Thymus (tissue), 11 donors: ENCODE measurements around the gene CLIC4. TPM values are rescaled to one million over a fixed set of nuclear protein-coding genes. Genes with fewer than 3 reads are reported as not detected.

ENCODE experiments used
- DNase-seq, 9 donors: peaks; one replicate each; pipeline ENCODE4 v3.0.0-alpha.2; 2013; ENCODE audit warnings: low spot score in 9 of 9, low read depth in 6 of 9, missing footprints in 1 of 9
- H3K27ac ChIP-seq, 2 donors: one replicate each; pipeline ENCODE4 v1.5.1; 2013; ENCODE audit warnings: control low read depth in 1 of 2, low read depth in 1 of 2, low read length in 1 of 2, mild to moderate bottlenecking in 1 of 2, moderate library complexity in 1 of 2
- H3K27me3 ChIP-seq, 2 donors: one replicate each; pipeline ENCODE4 v1.5.1; 2013; ENCODE audit warnings: low read length in 1 of 2; ENCODE audit not compliant: control insufficient read depth in 2 of 2, insufficient read depth in 1 of 2
- H3K36me3 ChIP-seq, 2 donors: one replicate each; pipeline ENCODE4 v1.5.1; 2013; ENCODE audit warnings: low read length in 1 of 2, mild to moderate bottlenecking in 1 of 2, moderate library complexity in 1 of 2; ENCODE audit not compliant: control insufficient read depth in 2 of 2, insufficient read depth in 2 of 2
- H3K4me1 ChIP-seq, 2 donors: one replicate each; pipeline ENCODE4 v1.5.1; 2013; ENCODE audit warnings: low read length in 2 of 2; ENCODE audit not compliant: control insufficient read depth in 2 of 2, insufficient read depth in 2 of 2
- H3K4me3 ChIP-seq, 2 donors: one replicate each; pipeline ENCODE4 v1.5.1; 2013; ENCODE audit warnings: low read length in 2 of 2, control low read depth in 1 of 2, mild to moderate bottlenecking in 1 of 2
- H3K9me3 ChIP-seq, 2 donors: one replicate each; pipeline ENCODE4 v1.5.1; 2013; ENCODE audit warnings: low read length in 1 of 2, mild to moderate bottlenecking in 1 of 2; ENCODE audit not compliant: control insufficient read depth in 2 of 2, insufficient read depth in 1 of 2
- WGBS: extraction: QIAGEN DNeasy Blood & Tissue Kit; methylation state at CpG from one replicate; pipeline ENCODE4 v1.1.7; 2013; 5-methylcytosine and 5-hydroxymethylcytosine counted together
- polyA plus RNA-seq: library from polyadenylated mRNA; stranded (reverse); fragments of 200-250 nt; gene quantifications from one replicate; pipeline ENCODE4 v1.2.3, GENCODE V29; 2013
- total RNA-seq: library from RNA; stranded (reverse); fragments of 120-200 nt; gene quantifications from one replicate; pipeline ENCODE4 v1.2.4, GENCODE V29; 2013
- donor health status: healthy.

CLIC4 gene
- total and polyA plus RNA-seq, 2 donors, result 29.9 to 96.5 TPM

GRCh38 chr1:24865168-24865567, 119.9 kb downstream of the CLIC4 start:
- no peak for DNase-seq

DNA sequence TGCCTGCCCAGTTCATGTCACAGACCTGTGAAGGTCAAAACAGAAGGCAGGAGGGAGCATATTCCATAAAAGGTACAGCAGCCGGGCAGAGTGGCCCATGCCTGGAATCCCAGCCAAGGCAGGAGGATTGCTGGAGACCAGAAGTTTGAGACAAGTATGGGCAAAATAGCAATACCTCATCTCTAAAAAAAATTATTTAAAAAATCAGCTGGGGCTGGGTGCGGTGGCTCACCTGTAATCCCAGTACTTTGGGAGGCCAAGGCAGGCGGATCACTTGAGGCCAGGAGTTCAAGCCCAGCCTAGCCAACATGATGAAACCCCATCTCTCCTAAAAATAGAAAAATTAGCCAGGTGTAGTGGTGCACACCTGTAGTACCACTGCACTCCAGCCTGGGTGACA, 120.3 kb downstream of the CLIC4 start:
- 92% methylated on average over 3 of the region's 3 CpGs for WGBS
- Histone ChIP-seq H3K27me3 (no peaks in the 10 kb centered on the region), H3K4me3 (no peak overlapping the region)

More at GRCh38 chr1:24865168-24865567, 119.9 kb downstream of the CLIC4 start:
- Histone ChIP-seq H3K4me1 (no peaks in the 10 kb centered on the region), H3K36me3 (no peaks in the 10 kb centered on the region), H3K9me3 (no peaks in the 10 kb centered on the region), H3K27ac (no peak overlapping the region), H3K4me3 (no peak overlapping the region), H3K27me3 (no peaks in the 10 kb centered on the region)
- WGBS, result 96% methylated on average over 7 of the region's 7 CpGs

DNA sequence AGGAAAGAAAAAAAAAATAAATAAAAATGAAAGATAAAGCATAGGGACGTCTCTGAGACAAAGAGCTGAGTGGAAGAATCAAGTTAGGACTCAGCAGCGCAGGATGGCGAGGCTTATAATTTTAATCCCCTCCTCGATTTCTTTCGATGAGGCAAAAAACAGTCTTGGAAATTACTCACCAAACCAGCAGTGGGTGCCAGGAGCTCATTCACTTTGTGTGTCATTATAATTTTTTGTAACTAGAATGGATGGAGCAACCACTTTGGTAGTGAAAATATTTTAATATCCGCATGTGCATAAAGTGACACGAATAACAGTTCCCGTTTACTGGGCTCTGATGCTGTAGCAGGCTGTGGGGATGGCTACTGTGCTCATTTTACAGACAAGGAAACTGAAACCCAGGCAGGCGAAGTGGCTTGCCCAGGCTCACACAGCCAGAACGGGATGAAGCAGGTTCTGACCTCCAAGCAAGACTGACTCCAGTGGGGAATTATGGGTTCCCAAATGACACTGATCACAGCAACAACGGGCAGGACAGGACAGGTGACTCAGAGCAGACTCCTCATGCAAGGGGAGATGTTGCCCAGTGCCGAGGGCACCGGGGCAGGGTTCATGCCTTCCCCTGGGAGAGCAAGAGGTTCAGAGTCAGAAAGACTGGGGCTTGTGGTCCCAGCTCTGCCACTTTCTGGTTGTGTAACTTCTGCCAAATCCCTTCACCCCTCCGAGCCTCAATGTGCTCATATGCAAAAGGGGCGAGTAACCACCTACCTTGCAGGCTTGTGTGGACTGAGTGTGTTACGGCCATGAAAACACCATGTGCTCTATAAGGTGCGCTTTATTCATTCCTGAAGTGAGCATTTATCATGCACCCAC, 121.2 kb downstream of the CLIC4 start:
- Histone ChIP-seq H3K27ac (no peak overlapping the region), H3K27me3 (no peaks in the 10 kb centered on the region), H3K4me3 (no peak overlapping the region), H3K36me3 (no peaks in the 10 kb centered on the region), H3K9me3 (no peaks in the 10 kb centered on the region), H3K4me1 (peaks cover 8 to 11% of the 10 kb centered on the region in 2 donors)
- 85% methylated on average over 17 of the region's 17 CpGs for WGBS
- peak in 1 of 9 donors; percentile 10 for DNase-seq

More for the DNA sequence above, 120.3 kb downstream of the CLIC4 start:
- Histone ChIP-seq H3K9me3 (no peaks in the 10 kb centered on the region), H3K4me1 (peaks cover 2 to 3% of the 10 kb centered on the region in 2 donors), H3K36me3 (no peaks in the 10 kb centered on the region), H3K27ac (no peak overlapping the region)
- DNase-seq, result no peak

- WGBS, result 94% methylated on average over 18 of the region's 18 CpGs
- Histone ChIP-seq H3K27me3 (no peaks in the 10 kb centered on the region), H3K4me1 (peaks cover 8 to 20% of the 10 kb centered on the region in 2 donors), H3K36me3 (no peaks in the 10 kb centered on the region), H3K27ac (no peak overlapping the region), H3K9me3 (no peaks in the 10 kb centered on the region), H3K4me3 (no peak overlapping the region)
- no peak for DNase-seq
These were observed 122.0 kb downstream of the CLIC4 start for GRCh38 chr1:24867084-24867870.

- Histone ChIP-seq H3K27ac (no peak overlapping the region), H3K36me3 (no peaks in the 10 kb centered on the region), H3K4me1 (peaks cover 8 to 20% of the 10 kb centered on the region in 2 donors), H3K9me3 (no peaks in the 10 kb centered on the region), H3K4me3 (no peak overlapping the region), H3K27me3 (no peaks in the 10 kb centered on the region)
- 95% methylated on average over 22 of the region's 22 CpGs for WGBS
- DNase-seq, result no peak
These were observed 123.0 kb downstream of the CLIC4 start for GRCh38 chr1:24868016-24868875.

DNA sequence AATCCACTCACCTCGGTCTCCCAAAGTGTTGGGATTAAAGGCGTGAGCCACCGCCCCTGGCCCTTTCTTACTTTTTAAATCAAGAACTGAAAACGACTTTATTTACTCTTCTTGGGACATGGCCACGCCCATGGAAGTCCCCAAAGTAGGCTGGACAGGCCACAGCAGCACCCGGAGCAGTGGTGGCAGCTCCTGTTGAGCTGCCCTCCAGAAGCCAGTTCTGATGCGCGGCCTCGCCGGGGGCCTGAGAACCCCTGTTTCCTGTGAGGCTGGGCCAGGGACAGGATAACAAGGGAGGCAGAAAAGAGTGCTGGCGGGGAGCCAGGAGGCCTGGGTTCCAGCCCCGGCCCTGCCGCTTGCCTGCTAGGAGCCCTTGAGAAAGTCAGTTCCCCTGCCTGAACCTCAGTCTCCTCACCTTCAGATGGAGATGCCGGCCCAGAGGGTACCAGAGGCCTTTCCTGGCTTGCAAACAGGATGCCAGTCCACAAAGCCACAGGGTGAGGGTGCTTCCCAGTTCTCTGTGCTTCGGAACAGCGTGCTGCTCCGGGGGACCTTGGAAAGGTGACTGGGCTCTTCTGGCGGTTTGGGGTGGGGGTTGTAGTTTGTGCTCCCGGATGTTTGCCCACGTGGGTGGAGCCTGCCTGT, 125.4 kb downstream of the CLIC4 start:
- H3K4me1 ChIP-seq, result peaks cover 8 to 20% of the 10 kb centered on the region in 2 donors
- DNase-seq, result peak in 2 of 9 donors; percentile 27 to 55
- peak overlapping the region in 1 of 2 donors; percentile 23 for H3K4me3 ChIP-seq
- H3K27ac ChIP-seq, result no peak overlapping the region
- H3K27me3 ChIP-seq, result no peaks in the 10 kb centered on the region
- no peaks in the 10 kb centered on the region for H3K9me3 ChIP-seq
- no peaks in the 10 kb centered on the region for H3K36me3 ChIP-seq
- 13% methylated on average over 20 of the region's 20 CpGs for WGBS

DNA sequence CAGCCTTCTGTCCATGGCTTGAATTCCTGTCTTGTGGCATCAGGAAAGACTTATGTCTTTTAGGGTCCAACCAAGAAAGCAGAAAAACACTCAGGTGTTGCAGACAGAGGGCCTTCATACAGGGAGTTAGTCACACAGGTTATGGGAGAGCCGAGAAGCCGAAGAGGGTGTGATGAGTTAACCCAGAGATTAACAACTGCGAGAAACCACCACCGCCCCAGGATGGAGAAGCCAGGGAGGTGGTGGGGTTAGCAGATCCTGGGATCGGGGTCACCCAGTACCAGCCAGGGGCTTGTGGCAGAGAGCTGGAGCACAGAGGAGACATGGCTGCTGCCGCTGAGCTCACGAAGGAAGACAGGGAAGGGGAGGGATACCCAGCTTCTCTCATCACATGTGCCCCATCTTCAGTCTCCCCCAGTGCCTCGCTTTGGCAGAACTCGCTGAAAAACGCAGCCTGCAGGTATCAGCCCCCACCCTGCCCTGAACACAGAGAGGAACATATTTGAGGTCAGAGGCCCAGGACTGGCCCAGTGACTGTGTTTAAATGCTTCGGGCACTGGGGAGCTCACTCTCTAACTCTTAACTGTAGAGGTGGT, 126.2 kb downstream of the CLIC4 start:
- no peak overlapping the region for H3K27ac ChIP-seq
- peak overlapping the region in 1 of 2 donors; percentile 23 for H3K4me3 ChIP-seq
- no peaks in the 10 kb centered on the region for H3K9me3 ChIP-seq
- no peaks in the 10 kb centered on the region for H3K27me3 ChIP-seq
- H3K36me3 ChIP-seq, result no peaks in the 10 kb centered on the region
- 79% methylated on average over 11 of the region's 11 CpGs for WGBS
- no peak for DNase-seq
- peaks cover 8 to 20% of the 10 kb centered on the region in 2 donors for H3K4me1 ChIP-seq
